ENCODE results near the gene DMBT1.

GRCh38 chr10:122577311-122577885 is 16.8 kb downstream of the DMBT1 start:
- no peak for TF ChIP-seq CTCF (conservative IDR thresholded peaks at IDR 0.05; ENCODE audit: low read length)
- TF ChIP-seq EZH2phosphoT487 (IDR thresholded peaks at IDR 0.05; ENCODE audit: borderline replicate concordance, low read depth, low read length): no peak

Data from OCI-LY7 (cell line).